SIG-M5 treated with dmso at 0.1 percent for 504 hours (cell line): ENCODE data around the gene OR8G5.

Source experiments
- DNase-seq: peaks from one replicate; lab custom pipeline; 2025; ENCODE audit not compliant: unreplicated experiment; lab: John Stamatoyannopoulos, UW

Gene OR8G5

GRCh38 chr11:124285610-124286344, 29.6 kb downstream of the OR8G5 start:
- DNase-seq: no peak

GRCh38 chr11:124294687-124295086, 38.5 kb downstream of the OR8G5 start:
- DNase-seq: peak; percentile 26

GRCh38 chr11:124296016-124296415, 39.8 kb downstream of the OR8G5 start:
- DNase-seq: no peak

- no peak for DNase-seq
Measured at GRCh38 chr11:124297921-124298320, 41.7 kb downstream of the OR8G5 start.

- peak; percentile 45 for DNase-seq
Measured at GRCh38 chr11:124301548-124301947, 45.4 kb downstream of the OR8G5 start.

- no peak for DNase-seq
Measured at GRCh38 chr11:124302347-124303125, 46.4 kb downstream of the OR8G5 start.

- DNase-seq: no peak
Measured at GRCh38 chr11:124307093-124307492, 50.9 kb downstream of the OR8G5 start.

- no peak for DNase-seq
Measured at GRCh38 chr11:124310721-124311120, 54.5 kb downstream of the OR8G5 start.

- no peak for DNase-seq
Measured at GRCh38 chr11:124311269-124311668, 55.1 kb downstream of the OR8G5 start.

- DNase-seq: no peak
Measured at GRCh38 chr11:124311670-124312069, 55.5 kb downstream of the OR8G5 start.

GRCh38 chr11:124313131-124313530, 57.0 kb downstream of the OR8G5 start:
- DNase-seq: no peak

- no peak for DNase-seq
Measured at GRCh38 chr11:124313849-124314248, 57.7 kb downstream of the OR8G5 start, which contains the start of gene OR8D1. TSS of gene OR8D1 (minus strand) at chr11:124313949. CDS start at chr11:124310766, 3,183 bp downstream.

- DNase-seq: no peak
Measured at GRCh38 chr11:124315052-124315451, 58.9 kb downstream of the OR8G5 start.
